ENCODE measurements around the gene DIP2C. TPM values are rescaled to one million over a fixed set of nuclear protein-coding genes. Genes with fewer than 3 reads are reported as not detected.

DIP2C gene
- polyA plus RNA-seq, 4 donors: 3.1 to 13.3 (median 4.7) TPM

GRCh38 chr10:285216-285615 is 404.3 kb downstream of the DIP2C start:
- DNase-seq (no peak), FAIRE-seq (no peak)
- Histone ChIP-seq H3K4me3 (ENCODE audit: low read depth in 1 of 3, low read length in 3 of 3) (no peak overlapping the region), H3K9me3 (ENCODE audit: control insufficient read depth in 2 of 2, insufficient read depth in 1 of 2, low read depth in 1 of 2, low read length in 1 of 2) (peaks cover 0 to 4% of the 10 kb centered on the region in 2 donors), H3K27me3 (ENCODE audit: control insufficient read depth in 3 of 3, insufficient read depth in 3 of 3, low read length in 3 of 3) (no peaks in the 10 kb centered on the region), H3K4me1 (ENCODE audit: control insufficient read depth in 3 of 3, insufficient read depth in 2 of 3, low read depth in 1 of 3, low read length in 2 of 3) (no peaks in the 10 kb centered on the region), H3K27ac (ENCODE audit: low read depth in 1 of 3, low read length in 2 of 3) (no peak overlapping the region), H3K36me3 (ENCODE audit: control insufficient read depth in 3 of 3, insufficient read depth in 2 of 3, low read depth in 1 of 3, low read length in 3 of 3) (peaks cover 5 to 76% (median 7%) of the 10 kb centered on the region in 3 donors)
- 87 to 88% (median 87%) methylated on average over 15 of the region's 15 CpGs for WGBS, 3 donors

GRCh38 chr10:283916-284356 is 405.5 kb downstream of the DIP2C start:
- no peaks in the 10 kb centered on the region for H3K27me3 ChIP-seq (ENCODE audit: control insufficient read depth in 3 of 3, insufficient read depth in 3 of 3, low read length in 3 of 3)
- DNase-seq (no peak), FAIRE-seq (no peak)
- 77 to 84% (median 80%) methylated on average over 7 of the region's 7 CpGs for WGBS, 3 donors
- H3K27ac ChIP-seq (ENCODE audit: low read depth in 1 of 3, low read length in 2 of 3): no peak overlapping the region
- no peak overlapping the region for H3K4me3 ChIP-seq (ENCODE audit: low read depth in 1 of 3, low read length in 3 of 3)
- H3K36me3 ChIP-seq (ENCODE audit: control insufficient read depth in 3 of 3, insufficient read depth in 2 of 3, low read depth in 1 of 3, low read length in 3 of 3): peaks cover 5 to 76% (median 7%) of the 10 kb centered on the region in 3 donors
- peaks cover 0 to 4% of the 10 kb centered on the region in 2 donors for H3K9me3 ChIP-seq (ENCODE audit: control insufficient read depth in 2 of 2, insufficient read depth in 1 of 2, low read depth in 1 of 2, low read length in 1 of 2)
- no peaks in the 10 kb centered on the region for H3K4me1 ChIP-seq (ENCODE audit: control insufficient read depth in 3 of 3, insufficient read depth in 2 of 3, low read depth in 1 of 3, low read length in 2 of 3)

- Histone ChIP-seq H3K4me3 (ENCODE audit: low read depth in 1 of 3, low read length in 3 of 3) (no peak overlapping the region), H3K9me3 (ENCODE audit: control insufficient read depth in 2 of 2, insufficient read depth in 1 of 2, low read depth in 1 of 2, low read length in 1 of 2) (peaks cover 0 to under 1% of the 10 kb centered on the region in 2 donors), H3K4me1 (ENCODE audit: control insufficient read depth in 3 of 3, insufficient read depth in 2 of 3, low read depth in 1 of 3, low read length in 2 of 3) (no peaks in the 10 kb centered on the region), H3K27me3 (ENCODE audit: control insufficient read depth in 3 of 3, insufficient read depth in 3 of 3, low read length in 3 of 3) (no peaks in the 10 kb centered on the region), H3K27ac (ENCODE audit: low read depth in 1 of 3, low read length in 2 of 3) (no peak overlapping the region), H3K36me3 (ENCODE audit: control insufficient read depth in 3 of 3, insufficient read depth in 2 of 3, low read depth in 1 of 3, low read length in 3 of 3) (peaks cover 5 to 76% (median 7%) of the 10 kb centered on the region in 3 donors)
- DNase-seq (no peak), FAIRE-seq (no peak)
- 90 to 94% (median 93%) methylated on average over 8 of the region's 8 CpGs for WGBS, 3 donors
These were observed 406.4 kb downstream of the DIP2C start for GRCh38 chr10:283140-283479.

- no peak for FAIRE-seq
- H3K36me3 ChIP-seq (ENCODE audit: control insufficient read depth in 3 of 3, insufficient read depth in 2 of 3, low read depth in 1 of 3, low read length in 3 of 3): peaks cover 5 to 79% (median 7%) of the 10 kb centered on the region in 3 donors
- 82 to 90% (median 86%) methylated on average over 7 of the region's 7 CpGs for WGBS, 3 donors
- no peak for DNase-seq
- H3K27me3 ChIP-seq (ENCODE audit: control insufficient read depth in 3 of 3, insufficient read depth in 3 of 3, low read length in 3 of 3): no peaks in the 10 kb centered on the region
- no peaks in the 10 kb centered on the region for H3K4me1 ChIP-seq (ENCODE audit: control insufficient read depth in 3 of 3, insufficient read depth in 2 of 3, low read depth in 1 of 3, low read length in 2 of 3)
- no peak overlapping the region for H3K4me3 ChIP-seq (ENCODE audit: low read depth in 1 of 3, low read length in 3 of 3)
- H3K27ac ChIP-seq (ENCODE audit: low read depth in 1 of 3, low read length in 2 of 3): no peak overlapping the region
- no peaks in the 10 kb centered on the region for H3K9me3 ChIP-seq (ENCODE audit: control insufficient read depth in 2 of 2, insufficient read depth in 1 of 2, low read depth in 1 of 2, low read length in 1 of 2)
These were observed 407.0 kb downstream of the DIP2C start for GRCh38 chr10:282294-283139.

- Histone ChIP-seq H3K36me3 (ENCODE audit: control insufficient read depth in 3 of 3, insufficient read depth in 2 of 3, low read depth in 1 of 3, low read length in 3 of 3) (peaks cover 5 to 75% (median 10%) of the 10 kb centered on the region in 3 donors), H3K9me3 (ENCODE audit: control insufficient read depth in 2 of 2, insufficient read depth in 1 of 2, low read depth in 1 of 2, low read length in 1 of 2) (no peaks in the 10 kb centered on the region), H3K27me3 (ENCODE audit: control insufficient read depth in 3 of 3, insufficient read depth in 3 of 3, low read length in 3 of 3) (no peaks in the 10 kb centered on the region), H3K27ac (ENCODE audit: low read depth in 1 of 3, low read length in 2 of 3) (no peak overlapping the region), H3K4me1 (ENCODE audit: control insufficient read depth in 3 of 3, insufficient read depth in 2 of 3, low read depth in 1 of 3, low read length in 2 of 3) (no peaks in the 10 kb centered on the region), H3K4me3 (ENCODE audit: low read depth in 1 of 3, low read length in 3 of 3) (no peak overlapping the region)
- WGBS, 3 donors: 89 to 95% (median 92%) methylated on average over 10 of the region's 10 CpGs
- DNase-seq: no peak
- no peak for FAIRE-seq
These were observed 409.8 kb downstream of the DIP2C start for GRCh38 chr10:279655-280054.

GRCh38 chr10:279232-279631 is 410.2 kb downstream of the DIP2C start:
- H3K27me3 ChIP-seq (ENCODE audit: control insufficient read depth in 3 of 3, insufficient read depth in 3 of 3, low read length in 3 of 3): no peaks in the 10 kb centered on the region
- H3K4me1 ChIP-seq (ENCODE audit: control insufficient read depth in 3 of 3, insufficient read depth in 2 of 3, low read depth in 1 of 3, low read length in 2 of 3): no peaks in the 10 kb centered on the region
- no peaks in the 10 kb centered on the region for H3K9me3 ChIP-seq (ENCODE audit: control insufficient read depth in 2 of 2, insufficient read depth in 1 of 2, low read depth in 1 of 2, low read length in 1 of 2)
- peaks cover 5 to 73% (median 10%) of the 10 kb centered on the region in 3 donors for H3K36me3 ChIP-seq (ENCODE audit: control insufficient read depth in 3 of 3, insufficient read depth in 2 of 3, low read depth in 1 of 3, low read length in 3 of 3)
- no peak for FAIRE-seq
- no peak for DNase-seq
- no peak overlapping the region for H3K27ac ChIP-seq (ENCODE audit: low read depth in 1 of 3, low read length in 2 of 3)
- H3K4me3 ChIP-seq (ENCODE audit: low read depth in 1 of 3, low read length in 3 of 3): no peak overlapping the region
- WGBS, 3 donors: 93 to 95% (median 94%) methylated on average over 9 of the region's 9 CpGs

GRCh38 chr10:278707-279106 is 410.8 kb downstream of the DIP2C start:
- no peaks in the 10 kb centered on the region for H3K9me3 ChIP-seq (ENCODE audit: control insufficient read depth in 2 of 2, insufficient read depth in 1 of 2, low read depth in 1 of 2, low read length in 1 of 2)
- peaks cover 5 to 68% (median 8%) of the 10 kb centered on the region in 3 donors for H3K36me3 ChIP-seq (ENCODE audit: control insufficient read depth in 3 of 3, insufficient read depth in 2 of 3, low read depth in 1 of 3, low read length in 3 of 3)
- H3K4me1 ChIP-seq (ENCODE audit: control insufficient read depth in 3 of 3, insufficient read depth in 2 of 3, low read depth in 1 of 3, low read length in 2 of 3): no peaks in the 10 kb centered on the region
- no peaks in the 10 kb centered on the region for H3K27me3 ChIP-seq (ENCODE audit: control insufficient read depth in 3 of 3, insufficient read depth in 3 of 3, low read length in 3 of 3)
- H3K4me3 ChIP-seq (ENCODE audit: low read depth in 1 of 3, low read length in 3 of 3): no peak overlapping the region
- no peak for DNase-seq
- no peak for FAIRE-seq
- H3K27ac ChIP-seq (ENCODE audit: low read depth in 1 of 3, low read length in 2 of 3): no peak overlapping the region
- WGBS, 3 donors: 91 to 93% (median 92%) methylated on average over 5 of the region's 5 CpGs

GRCh38 chr10:277963-278362 is 411.5 kb downstream of the DIP2C start:
- no peak overlapping the region for H3K4me3 ChIP-seq (ENCODE audit: low read depth in 1 of 3, low read length in 3 of 3)
- no peaks in the 10 kb centered on the region for H3K9me3 ChIP-seq (ENCODE audit: control insufficient read depth in 2 of 2, insufficient read depth in 1 of 2, low read depth in 1 of 2, low read length in 1 of 2)
- peaks cover 5 to 69% (median 8%) of the 10 kb centered on the region in 3 donors for H3K36me3 ChIP-seq (ENCODE audit: control insufficient read depth in 3 of 3, insufficient read depth in 2 of 3, low read depth in 1 of 3, low read length in 3 of 3)
- no peak overlapping the region for H3K27ac ChIP-seq (ENCODE audit: low read depth in 1 of 3, low read length in 2 of 3)
- H3K4me1 ChIP-seq (ENCODE audit: control insufficient read depth in 3 of 3, insufficient read depth in 2 of 3, low read depth in 1 of 3, low read length in 2 of 3): no peaks in the 10 kb centered on the region
- 95 to 96% (median 95%) methylated on average over 12 to 19 of the region's 19 CpGs for WGBS, 3 donors
- FAIRE-seq: no peak
- DNase-seq: no peak
- no peaks in the 10 kb centered on the region for H3K27me3 ChIP-seq (ENCODE audit: control insufficient read depth in 3 of 3, insufficient read depth in 3 of 3, low read length in 3 of 3)

Data from small intestine (tissue), 7 donors.